Right hindlimb (tissue), 1 donor: ENCODE results near the gene WWOX.

Experiments
- DNase-seq: peaks from one replicate; pipeline ENCODE4 v3.0.0-alpha.2; 2018

Gene WWOX

GRCh38 chr16:78836802-78837491 is 737.5 kb downstream of the WWOX start:
- DNase-seq: no peak

- no peak for DNase-seq
Measured at GRCh38 chr16:78837706-78838105, 738.3 kb downstream of the WWOX start.

- DNase-seq: no peak
Measured at GRCh38 chr16:78838276-78838675, 738.8 kb downstream of the WWOX start.

- DNase-seq: no peak
Measured at GRCh38 chr16:78842950-78843349, 743.5 kb downstream of the WWOX start.

GRCh38 chr16:78843978-78844377 is 744.5 kb downstream of the WWOX start:
- no peak for DNase-seq

- DNase-seq: no peak
Measured at GRCh38 chr16:78844682-78845081, 745.2 kb downstream of the WWOX start.

GRCh38 chr16:78851266-78851665 is 751.8 kb downstream of the WWOX start:
- no peak for DNase-seq

GRCh38 chr16:78852081-78852635 is 752.7 kb downstream of the WWOX start:
- DNase-seq: no peak

GRCh38 chr16:78862022-78862421 is 762.6 kb downstream of the WWOX start:
- no peak for DNase-seq

GRCh38 chr16:78866521-78866920 is 767.1 kb downstream of the WWOX start:
- no peak for DNase-seq

- DNase-seq: no peak
Measured at GRCh38 chr16:78869492-78869891, 770.0 kb downstream of the WWOX start.

GRCh38 chr16:78871241-78871640 is 771.8 kb downstream of the WWOX start:
- no peak for DNase-seq

- DNase-seq: no peak
Measured at GRCh38 chr16:78876671-78877070, 777.2 kb downstream of the WWOX start.

- no peak for DNase-seq
Measured at GRCh38 chr16:78877114-78877655, 777.7 kb downstream of the WWOX start.

- no peak for DNase-seq
Measured at GRCh38 chr16:78878570-78878969, 779.1 kb downstream of the WWOX start.

GRCh38 chr16:78879011-78879410 is 779.6 kb downstream of the WWOX start:
- DNase-seq: no peak

GRCh38 chr16:78882150-78882549 is 782.7 kb downstream of the WWOX start:
- DNase-seq: no peak

- no peak for DNase-seq
Measured at GRCh38 chr16:78882751-78883150, 783.3 kb downstream of the WWOX start.

GRCh38 chr16:78884204-78884603 is 784.8 kb downstream of the WWOX start:
- no peak for DNase-seq

GRCh38 chr16:78889346-78889745 is 789.9 kb downstream of the WWOX start:
- peak; percentile 55 for DNase-seq

- no peak for DNase-seq
Measured at GRCh38 chr16:78890373-78890895, 791.0 kb downstream of the WWOX start.

- DNase-seq: no peak
Measured at GRCh38 chr16:78892951-78893733, 793.7 kb downstream of the WWOX start.

GRCh38 chr16:78894886-78895285 is 795.4 kb downstream of the WWOX start:
- no peak for DNase-seq

GRCh38 chr16:78895681-78896080 is 796.2 kb downstream of the WWOX start:
- DNase-seq: no peak
